HCT116 (cell line): Measurements from ENCODE around the gene TGM4. TPM values are rescaled to one million over a fixed set of nuclear protein-coding genes. Genes with fewer than 3 reads are reported as not detected.

Experiments
- ATAC-seq: fragments of 200-7000 bp; cut with Tn5 transposase; 2 replicates; pipeline ENCODE4 v1.9.1; 2020; ENCODE audit warnings: mild to moderate bottlenecking, moderate library complexity
- BruUV-seq: library from RNA; stranded (reverse); fragments of 400-500 nt; replicated peaks from 2 replicates; lab custom pipeline; 2021; lab: Mats Ljungman, UMichigan
- CTCF ChIA-PET: fragments of 300-600 bp; sonication (Branson Sonifier 250); formaldehyde crosslinking; loops from one replicate; lab custom pipeline; 2021; ENCODE audit warnings: antibody characterized with exemption; lab: Charles Lee
- POLR2A ChIA-PET: fragments of 300-600, 350-600 bp; sonication (Branson Sonifier 250); formaldehyde crosslinking; loops from one replicate; lab custom pipeline; 2021; ENCODE audit warnings: antibody characterized with exemption; lab: Charles Lee
- RAD21 ChIA-PET, 2 experiments: fragments of 300-600 bp; sonication (Branson Sonifier 250); formaldehyde crosslinking; loops; one replicate each; lab custom pipeline; 2023; ENCODE audit warnings: low total read pairs in 2 of 2; ENCODE audit not compliant: uncharacterized antibody in 2 of 2, unreplicated experiment in 2 of 2, low non-redundant PET in 1 of 2; lab: Charles Lee
- DNase-seq: peaks from one replicate; pipeline ENCODE4 v3.0.0-alpha.2; 2010; ENCODE audit warnings: low read depth, low spot score
- H2AFZ ChIP-seq: fragments of 200-600 bp; shearing (Covaris generic), sonication (generic); 2 replicates; pipeline ENCODE4 v1.6.1; 2017; ENCODE audit warnings: low read depth, mixed run types, mixed read lengths, antibody characterized with exemption, low read length; ENCODE audit not compliant: poor library complexity, severe bottlenecking
- H3K27ac ChIP-seq: 2 replicates; pipeline ENCODE4 v1.5.1; 2012; ENCODE audit warnings: low read depth, low read length
- H3K27me3 ChIP-seq: fragments of 200-600 bp; sonication (generic); 2 replicates; pipeline ENCODE4 v1.6.1; 2016; ENCODE audit warnings: mixed run types, low read length, mixed read lengths; ENCODE audit not compliant: insufficient read depth
- H3K36me3 ChIP-seq, 2 experiments: fragments of 200-500 bp in 1 of 2; fragments of 200-600 bp in 1 of 2; sonication (Bioruptor generic) in 1 of 2; sonication (generic) in 1 of 2; 2 replicates each; pipeline versions ENCODE4 v1.5.1 to v1.6.1; 2014 to 2016; ENCODE audit warnings: low read length in 2 of 2, inconsistent platforms in 1 of 2, mixed read lengths in 1 of 2, mixed run types in 1 of 2; ENCODE audit not compliant: insufficient read depth in 2 of 2, control insufficient read depth in 1 of 2
- H3K4me1 ChIP-seq, 2 experiments: fragments of 200-600 bp in 1 of 2; sonication (generic) in 1 of 2; 2 replicates each; pipeline versions ENCODE4 v1.5.1 to v1.6.1; 2012 to 2017; ENCODE audit warnings: low read length in 2 of 2, inconsistent platforms in 1 of 2, mild to moderate bottlenecking in 1 of 2, mixed read lengths in 1 of 2, mixed run types in 1 of 2, moderate library complexity in 1 of 2; ENCODE audit not compliant: insufficient read depth in 2 of 2, control insufficient read depth in 1 of 2
- H3K4me2 ChIP-seq: fragments of 200-600 bp; sonication (generic); 2 replicates; pipeline ENCODE4 v1.6.1; 2017; ENCODE audit warnings: mixed run types, low read length, mixed read lengths
- H3K4me3 ChIP-seq, 2 experiments: fragments of 200-600 bp in 1 of 2; sonication (generic) in 1 of 2; replicated peaks in 1 of 2; 2 replicates each; pipeline ENCODE4 v1.5.1; 2011 to 2016; ENCODE audit warnings: low read length in 2 of 2, control low read depth in 1 of 2, low read depth in 1 of 2, mild to moderate bottlenecking in 1 of 2, mixed read lengths in 1 of 2, mixed run types in 1 of 2
- H3K79me2 ChIP-seq: fragments of 200-600 bp; sonication (generic); 2 replicates; pipeline ENCODE4 v1.6.1; 2017; ENCODE audit warnings: mild to moderate bottlenecking, mixed run types, low read length, moderate library complexity, mixed read lengths; ENCODE audit not compliant: insufficient read depth
- H3K9ac ChIP-seq: fragments of 200-600 bp; sonication (generic); 2 replicates; pipeline ENCODE4 v1.6.1; 2016; ENCODE audit warnings: low read length, mixed read lengths
- H3K9me2 ChIP-seq: fragments of 200-600 bp; sonication (generic), shearing (Covaris generic); 2 replicates; pipeline ENCODE4 v1.6.1; 2017; ENCODE audit warnings: mixed run types, mild to moderate bottlenecking, moderate library complexity; ENCODE audit not compliant: insufficient read depth
- H3K9me3 ChIP-seq, 2 experiments: fragments of 200-500 bp in 1 of 2; fragments of 200-600 bp in 1 of 2; sonication (Bioruptor generic) in 1 of 2; sonication (generic) in 1 of 2; 2 replicates each; pipeline ENCODE4 v1.6.1; 2014 to 2017; ENCODE audit warnings: low read length in 2 of 2, mixed read lengths in 2 of 2, inconsistent platforms in 1 of 2, low read depth in 1 of 2, mild to moderate bottlenecking in 1 of 2, mixed run types in 1 of 2, moderate library complexity in 1 of 2; ENCODE audit not compliant: control insufficient read depth in 1 of 2, insufficient read depth in 1 of 2
- H4K20me1 ChIP-seq: fragments of 200-600 bp; sonication (generic), shearing (Covaris generic); 2 replicates; pipeline ENCODE4 v1.6.1; 2017; ENCODE audit warnings: mixed run types, mild to moderate bottlenecking, moderate library complexity; ENCODE audit not compliant: insufficient read depth
- ATF3 ChIP-seq: IDR thresholded peaks from 2 replicates; pipeline ENCODE4 v1.6.1; 2012
- CEBPB ChIP-seq: IDR thresholded peaks from 2 replicates; pipeline ENCODE4 v1.6.1; 2012; ENCODE audit warnings: low read depth
- CTCF ChIP-seq, 3 experiments: fragments of 200-600 bp in 1 of 3; sonication (generic) in 1 of 3; IDR thresholded peaks in 2 of 3; conservative IDR thresholded peaks in 1 of 3; 2 replicates each; pipeline ENCODE4 v1.5.1; 2012 to 2017; ENCODE audit warnings: low read depth in 2 of 3, low read length in 2 of 3, antibody characterized with exemption in 1 of 3, borderline replicate concordance in 1 of 3, control low read depth in 1 of 3, mild to moderate bottlenecking in 1 of 3, mixed read lengths in 1 of 3, mixed run types in 1 of 3, moderate library complexity in 1 of 3; ENCODE audit not compliant: insufficient read depth in 1 of 3
- EGR1 ChIP-seq: IDR thresholded peaks from 2 replicates; pipeline ENCODE4 v1.6.1; 2012; ENCODE audit warnings: low read depth
- EZH2phosphoT487 ChIP-seq: fragments of 200-600 bp; IDR thresholded peaks from 2 replicates; pipeline ENCODE4 v1.6.1; 2018; ENCODE audit warnings: antibody characterized with exemption, borderline replicate concordance
- JUND ChIP-seq: IDR thresholded peaks from 2 replicates; pipeline ENCODE4 v1.6.1; 2012
- MAX ChIP-seq: IDR thresholded peaks from 2 replicates; pipeline ENCODE4 v1.6.1; 2012
- POLR2A ChIP-seq: IDR thresholded peaks from 2 replicates; pipeline ENCODE4 v1.7.0; 2011; ENCODE audit warnings: borderline replicate concordance; ENCODE audit not compliant: insufficient read depth, insufficient read length; ENCODE audit errors: extremely low read depth
- SP1 ChIP-seq: IDR thresholded peaks from 2 replicates; pipeline ENCODE4 v1.6.1; 2012; ENCODE audit warnings: low read depth
- YY1 ChIP-seq: IDR thresholded peaks from 2 replicates; pipeline ENCODE4 v1.6.1; 2011; ENCODE audit warnings: low read length, low read depth, moderate library complexity, mild to moderate bottlenecking; ENCODE audit not compliant: insufficient replicate concordance; ENCODE audit errors: extremely low read depth
- ZNF274 ChIP-seq: fragments of 200-500 bp; sonication (Bioruptor generic); IDR thresholded peaks from 2 replicates; pipeline ENCODE4 v1.6.1; 2014; ENCODE audit warnings: mild to moderate bottlenecking, low read depth, low read length, inconsistent platforms
- intact Hi-C: fragments of 100-400 bp; cut with micrococcal nuclease; formaldehyde crosslinking; loops from 2 replicates; pipeline ENCODE4 v1.10.0; 2022
- total RNA-seq: library from RNA; stranded (reverse); gene quantifications from one replicate; pipeline ENCODE4 v1.2.1, GENCODE V29; 2021; ENCODE audit not compliant: unreplicated experiment

Gene TGM4
- total RNA-seq, 1 experiment from 2014 or later: not detected

- RAD21 ChIA-PET: no interaction called here
- no peaks in the 10 kb centered on the region for H3K9me2 ChIP-seq
- TF ChIP-seq EGR1 (no peak), YY1 (no peak), JUND (no peak), CEBPB (no peak), POLR2A (no peak), SP1 (no peak), CTCF (IDR thresholded peaks at IDR 0.05 in 2 of 3, conservative IDR thresholded peaks at IDR 0.05 in 1 of 3; ENCODE audit: borderline replicate concordance in 1 of 3, insufficient read depth in 1 of 3, low read depth in 2 of 3, low read length in 2 of 3) (no peak), ZNF274 (no peak), ATF3 (no peak), EZH2phosphoT487 (no peak), MAX (no peak)
- TF ChIP-seq, all 23 proteins: peak for 0
- POLR2A ChIA-PET: no interaction called here
- no peak overlapping the region for H3K9ac ChIP-seq
- no peak overlapping the region for H3K4me2 ChIP-seq
- H3K27me3 ChIP-seq: no peaks in the 10 kb centered on the region
- no peaks in the 10 kb centered on the region for H3K36me3 ChIP-seq
- no peak overlapping the region for H3K4me3 ChIP-seq
- DNase-seq (no peak), ATAC-seq (no peak)
- H2AFZ ChIP-seq: no peak overlapping the region
- no peaks in the 10 kb centered on the region for H4K20me1 ChIP-seq
- peaks cover 12 to 22% of the 10 kb centered on the region in 2 experiments for H3K4me1 ChIP-seq
- no TSS peak for BruUV-seq
- CTCF ChIA-PET: interaction anchor here (0.7 kb wide), 1 partner anchor 23 kb away, joined by 3 read pairs; no protein-coding TSS in a partner anchor
- H3K9me3 ChIP-seq: no peaks in the 10 kb centered on the region
- no peaks in the 10 kb centered on the region for H3K79me2 ChIP-seq
- H3K27ac ChIP-seq: no peak overlapping the region
- intact Hi-C loops: no loop called here
Measured at GRCh38 chr3:44890852-44891251, 16.4 kb downstream of the TGM4 start.
